ENCODE measurements around the gene FRYL.

DNA sequence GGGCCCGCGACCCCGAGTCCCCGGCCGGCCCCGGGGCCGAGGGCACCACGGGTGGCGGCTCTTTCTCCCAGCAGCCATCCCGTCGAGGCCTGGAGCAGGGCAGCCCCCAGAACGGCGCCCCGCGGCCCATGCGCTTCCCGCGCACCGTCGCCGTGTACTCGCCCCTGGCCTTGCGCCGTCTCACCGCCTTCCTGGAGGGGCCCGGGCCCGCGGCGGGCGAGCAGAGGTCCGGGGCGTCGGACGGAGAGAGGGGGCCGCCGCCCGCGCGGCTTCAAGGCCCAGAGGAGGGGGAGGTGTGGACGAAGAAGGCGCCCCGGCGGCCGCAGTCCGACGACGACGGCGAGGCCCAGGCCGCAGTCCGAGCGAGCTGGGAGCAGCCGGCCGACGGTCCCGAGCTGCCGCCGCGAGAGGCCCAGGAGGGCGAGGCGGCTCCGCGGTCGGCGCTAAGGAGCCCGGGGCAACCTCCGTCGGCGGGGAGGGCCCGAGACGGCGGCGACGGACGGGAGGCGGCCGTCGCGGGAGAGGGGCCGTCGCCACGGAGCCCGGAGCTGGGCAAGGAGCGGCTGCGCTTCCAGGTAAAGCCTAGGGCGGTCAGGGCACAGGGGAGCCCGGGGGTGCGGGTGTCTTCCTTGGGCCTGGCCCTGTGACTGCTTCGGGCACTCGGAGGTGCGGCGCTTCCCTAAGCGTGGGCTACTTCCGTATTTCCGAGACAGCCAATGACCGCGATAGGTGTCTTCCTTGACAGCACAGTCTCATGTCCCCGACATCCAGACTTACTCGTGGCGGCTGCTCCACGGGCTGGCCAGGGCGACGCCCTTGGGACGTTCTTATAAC is 289.2 kb downstream of the FRYL start:
- TF ChIP-seq, protein P1, sequence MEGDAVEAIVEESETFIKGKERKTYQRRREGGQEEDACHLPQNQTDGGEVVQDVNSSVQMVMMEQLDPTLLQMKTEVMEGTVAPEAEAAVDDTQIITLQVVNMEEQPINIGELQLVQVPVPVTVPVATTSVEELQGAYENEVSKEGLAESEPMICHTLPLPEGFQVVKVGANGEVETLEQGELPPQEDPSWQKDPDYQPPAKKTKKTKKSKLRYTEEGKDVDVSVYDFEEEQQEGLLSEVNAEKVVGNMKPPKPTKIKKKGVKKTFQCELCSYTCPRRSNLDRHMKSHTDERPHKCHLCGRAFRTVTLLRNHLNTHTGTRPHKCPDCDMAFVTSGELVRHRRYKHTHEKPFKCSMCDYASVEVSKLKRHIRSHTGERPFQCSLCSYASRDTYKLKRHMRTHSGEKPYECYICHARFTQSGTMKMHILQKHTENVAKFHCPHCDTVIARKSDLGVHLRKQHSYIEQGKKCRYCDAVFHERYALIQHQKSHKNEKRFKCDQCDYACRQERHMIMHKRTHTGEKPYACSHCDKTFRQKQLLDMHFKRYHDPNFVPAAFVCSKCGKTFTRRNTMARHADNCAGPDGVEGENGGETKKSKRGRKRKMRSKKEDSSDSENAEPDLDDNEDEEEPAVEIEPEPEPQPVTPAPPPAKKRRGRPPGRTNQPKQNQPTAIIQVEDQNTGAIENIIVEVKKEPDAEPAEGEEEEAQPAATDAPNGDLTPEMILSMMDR (conservative IDR thresholded peaks at IDR 0.05; ENCODE audit: low read depth, low read length) = no peak
- TF ChIP-seq EZH2 (IDR thresholded peaks at IDR 0.05; ENCODE audit: low read length, unreplicated experiment) (no peak), EZH2phosphoT487 (IDR thresholded peaks at IDR 0.05; ENCODE audit: borderline replicate concordance, low read length) (no peak)

Measured in PC-3 (cell line).